ENCODE results near the gene LARP1.
"Not testable (repeated sequence)": the region's sequence is repeated elsewhere in the genome, so short reads cannot be mapped to it uniquely, and the experiment has no call there.

LARP1 gene

DNA sequence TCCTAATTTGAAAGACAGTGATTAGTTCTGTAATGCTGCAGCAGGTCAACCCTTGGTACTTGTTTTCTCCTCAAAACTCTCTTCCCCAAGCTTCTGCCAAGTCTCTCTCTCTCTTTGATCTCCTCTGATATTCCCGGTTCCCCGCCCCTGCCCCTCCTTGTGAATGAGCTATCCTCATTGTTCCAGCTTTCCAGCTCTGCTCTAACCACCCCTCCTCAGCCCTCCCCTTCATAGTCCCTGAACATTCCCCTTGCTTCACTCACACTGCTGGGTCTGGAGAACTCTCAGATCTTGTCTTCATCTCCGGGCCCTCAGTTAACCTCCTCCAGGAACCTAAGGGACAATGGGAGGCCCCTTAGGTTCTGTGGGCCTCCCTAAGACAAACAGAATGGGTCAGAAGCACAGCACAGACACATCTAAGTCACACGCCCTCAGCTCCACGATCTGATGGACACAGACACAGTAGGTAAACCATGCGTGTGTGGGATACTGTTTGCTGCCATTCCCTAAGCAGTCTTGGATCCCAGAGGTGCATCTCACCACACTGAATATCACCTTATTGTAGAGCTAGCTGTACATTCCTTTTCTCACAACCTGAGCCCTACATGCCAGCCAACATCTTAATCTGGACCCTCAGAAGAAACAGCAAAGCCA is 17.4 kb upstream of the LARP1 start:
- no peak for DNase-seq (ENCODE audit: low read depth)
- H3K4me3 ChIP-seq (ENCODE audit: low read depth, low read length) = no peak overlapping the region
- TF ChIP-seq, protein P1, sequence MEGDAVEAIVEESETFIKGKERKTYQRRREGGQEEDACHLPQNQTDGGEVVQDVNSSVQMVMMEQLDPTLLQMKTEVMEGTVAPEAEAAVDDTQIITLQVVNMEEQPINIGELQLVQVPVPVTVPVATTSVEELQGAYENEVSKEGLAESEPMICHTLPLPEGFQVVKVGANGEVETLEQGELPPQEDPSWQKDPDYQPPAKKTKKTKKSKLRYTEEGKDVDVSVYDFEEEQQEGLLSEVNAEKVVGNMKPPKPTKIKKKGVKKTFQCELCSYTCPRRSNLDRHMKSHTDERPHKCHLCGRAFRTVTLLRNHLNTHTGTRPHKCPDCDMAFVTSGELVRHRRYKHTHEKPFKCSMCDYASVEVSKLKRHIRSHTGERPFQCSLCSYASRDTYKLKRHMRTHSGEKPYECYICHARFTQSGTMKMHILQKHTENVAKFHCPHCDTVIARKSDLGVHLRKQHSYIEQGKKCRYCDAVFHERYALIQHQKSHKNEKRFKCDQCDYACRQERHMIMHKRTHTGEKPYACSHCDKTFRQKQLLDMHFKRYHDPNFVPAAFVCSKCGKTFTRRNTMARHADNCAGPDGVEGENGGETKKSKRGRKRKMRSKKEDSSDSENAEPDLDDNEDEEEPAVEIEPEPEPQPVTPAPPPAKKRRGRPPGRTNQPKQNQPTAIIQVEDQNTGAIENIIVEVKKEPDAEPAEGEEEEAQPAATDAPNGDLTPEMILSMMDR (conservative IDR thresholded peaks at IDR 0.05; ENCODE audit: low read depth, low read length) = no peak

DNA sequence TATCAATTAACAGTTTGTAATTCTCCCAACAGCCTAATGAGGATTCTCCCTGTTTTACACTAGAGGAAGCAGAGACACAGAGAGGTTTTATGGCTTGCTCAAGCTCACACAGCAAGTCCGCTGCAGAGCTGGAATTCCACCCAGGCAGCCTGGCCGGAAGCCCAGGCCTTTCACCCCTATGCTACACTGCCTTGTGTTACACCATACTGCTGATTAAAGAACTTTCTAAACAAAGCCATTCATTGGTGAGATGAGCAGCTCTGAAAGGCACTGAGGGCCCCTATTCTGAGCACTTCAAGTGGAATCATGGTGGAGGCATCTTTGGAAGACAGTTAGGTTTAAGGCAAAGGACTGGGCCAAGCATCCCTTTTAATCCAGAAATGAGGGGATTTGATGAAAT is 14.7 kb upstream of the LARP1 start:
- DNase-seq (ENCODE audit: low read depth) = peak; percentile 92
- H3K4me3 ChIP-seq (ENCODE audit: low read depth, low read length) = no peak overlapping the region
- TF ChIP-seq, protein P1 (conservative IDR thresholded peaks at IDR 0.05; ENCODE audit: low read depth, low read length) = no peak

DNA sequence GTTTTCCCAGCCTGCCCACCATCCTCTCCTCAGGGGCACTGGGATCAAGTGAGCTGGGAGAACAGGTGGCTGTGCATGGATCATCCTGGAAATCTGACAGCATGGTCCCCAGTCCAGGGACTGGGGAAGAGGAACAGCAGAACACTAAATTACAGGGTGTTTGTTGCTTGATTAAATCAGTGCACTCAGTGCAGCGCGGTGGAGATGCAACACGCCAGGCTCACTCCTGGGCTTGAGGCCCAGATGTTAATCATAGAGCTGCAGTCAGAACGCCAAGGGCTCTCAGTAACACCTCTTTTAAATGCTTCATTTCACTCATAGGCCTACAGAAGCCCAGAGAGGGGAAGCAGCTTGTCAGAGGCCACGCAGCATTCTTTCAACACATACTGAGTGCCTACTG is 14.2 kb upstream of the LARP1 start:
- TF ChIP-seq, protein P1 (conservative IDR thresholded peaks at IDR 0.05; ENCODE audit: low read depth, low read length) = no peak
- peak; percentile 46 for DNase-seq (ENCODE audit: low read depth)
- H3K4me3 ChIP-seq (ENCODE audit: low read depth, low read length) = no peak overlapping the region

DNA sequence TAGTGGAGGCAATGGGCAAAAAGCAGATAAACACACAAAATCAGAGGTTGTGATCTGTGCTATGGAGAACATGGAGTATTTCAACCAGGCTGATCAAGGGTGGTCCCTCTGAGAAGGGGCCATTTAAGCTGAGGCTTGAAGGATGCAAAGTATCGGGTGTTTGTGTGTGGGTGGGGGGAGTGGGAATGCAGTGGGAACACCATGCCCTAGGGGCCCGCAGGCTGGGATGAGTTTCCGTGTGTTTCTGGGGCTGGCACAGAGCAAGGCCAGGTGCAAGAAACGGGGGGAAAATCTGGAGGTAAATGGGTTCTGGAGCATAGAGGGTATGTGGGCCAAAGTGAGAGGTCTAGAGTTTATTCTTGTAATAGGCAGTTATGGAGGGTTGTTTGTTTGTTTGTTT is 13.8 kb upstream of the LARP1 start:
- H3K4me3 ChIP-seq (ENCODE audit: low read depth, low read length) = no peak overlapping the region
- TF ChIP-seq, protein P1 (conservative IDR thresholded peaks at IDR 0.05; ENCODE audit: low read depth, low read length) = no peak

DNA sequence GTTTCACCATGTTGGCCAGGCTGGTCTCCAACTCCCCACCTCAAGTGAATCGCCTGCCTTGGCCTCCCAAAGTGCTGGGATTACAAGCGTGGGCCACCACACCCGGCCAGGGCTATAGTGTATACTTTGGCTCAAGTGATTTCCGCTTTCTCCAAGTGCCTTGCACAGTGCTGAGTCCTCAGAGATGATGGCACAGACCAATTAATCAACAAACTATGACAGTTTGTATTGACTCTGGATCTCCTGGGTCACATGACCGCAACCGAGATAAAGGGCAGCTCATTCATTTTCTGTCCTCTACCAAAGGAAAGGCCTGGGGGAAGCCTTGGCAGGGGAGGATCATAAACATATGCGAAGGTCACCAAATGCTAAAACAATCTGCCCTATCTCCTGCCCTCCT is 11.4 kb upstream of the LARP1 start:
- DNase-seq (ENCODE audit: low read depth) = no peak
- H3K4me3 ChIP-seq (ENCODE audit: low read depth, low read length) = no peak overlapping the region
- TF ChIP-seq, protein P1 (conservative IDR thresholded peaks at IDR 0.05; ENCODE audit: low read depth, low read length) = no peak

More for the DNA sequence above, 13.8 kb upstream of the LARP1 start:
- no peak for DNase-seq (ENCODE audit: low read depth)

DNA sequence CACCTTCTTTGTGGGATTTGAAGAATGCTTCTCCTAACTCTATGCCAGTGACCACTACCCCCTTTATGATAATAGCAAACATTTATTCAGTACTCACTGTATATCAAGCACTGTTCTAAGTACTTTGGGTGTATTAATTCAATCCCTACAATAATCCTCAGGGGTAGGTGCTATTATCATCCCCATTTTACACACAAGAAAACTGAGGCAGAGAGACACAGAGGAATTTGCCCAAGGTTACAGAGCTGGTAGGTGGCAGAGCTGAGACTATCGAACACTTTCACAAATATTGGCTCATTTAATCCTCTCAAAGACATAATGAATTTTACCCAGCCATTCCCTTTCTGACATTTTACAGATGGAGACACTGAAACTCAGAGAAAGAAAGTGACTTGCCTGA is 9.8 kb upstream of the LARP1 start:
- no peak overlapping the region for H3K4me3 ChIP-seq (ENCODE audit: low read depth, low read length)
- DNase-seq (ENCODE audit: low read depth) = no peak
- TF ChIP-seq, protein P1 (conservative IDR thresholded peaks at IDR 0.05; ENCODE audit: low read depth, low read length) = no peak

DNA sequence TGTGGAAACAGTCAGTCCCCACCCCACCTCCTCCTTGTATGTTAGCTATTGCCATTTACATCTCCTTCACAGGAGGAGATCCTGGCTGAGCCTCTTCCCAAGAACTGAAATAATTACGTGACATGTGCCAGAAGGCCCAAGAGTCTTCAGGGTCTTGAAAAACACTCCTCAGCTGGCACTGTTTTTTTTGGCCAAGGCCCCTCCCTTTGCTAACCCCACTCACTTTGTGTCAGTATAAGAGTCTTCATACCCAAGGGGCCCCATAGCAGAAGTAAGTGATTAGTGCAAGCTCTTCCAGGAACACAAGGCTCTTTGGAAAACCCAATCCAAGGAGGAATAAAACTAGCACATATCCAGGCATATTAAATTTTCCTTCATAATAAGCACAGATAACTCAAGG is 5.7 kb upstream of the LARP1 start:
- TF ChIP-seq, protein P1 (conservative IDR thresholded peaks at IDR 0.05; ENCODE audit: low read depth, low read length) = no peak
- no peak for DNase-seq (ENCODE audit: low read depth)
- no peak overlapping the region for H3K4me3 ChIP-seq (ENCODE audit: low read depth, low read length)

DNA sequence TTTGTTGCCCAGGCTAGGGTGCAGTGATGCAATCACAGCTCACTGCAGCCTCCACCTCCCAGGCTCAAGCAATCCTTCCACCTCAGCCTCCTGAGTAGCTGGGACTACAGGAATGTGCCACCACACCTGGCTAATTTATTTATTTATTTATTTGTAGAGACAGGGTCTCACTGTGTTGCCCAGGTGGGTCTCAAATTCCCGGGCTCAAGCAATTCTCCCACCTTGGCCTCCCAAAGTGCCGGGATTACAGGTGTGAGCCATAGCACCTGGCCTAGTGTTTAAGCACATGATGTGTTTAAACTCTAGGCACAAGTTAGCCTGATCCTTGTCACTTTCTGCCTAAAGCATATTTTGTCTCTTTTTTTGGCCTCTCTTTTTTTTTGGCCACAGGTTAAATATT is 4.5 kb upstream of the LARP1 start:
- not testable (repeated sequence) for DNase-seq (ENCODE audit: low read depth); H3K4me3 ChIP-seq (ENCODE audit: low read depth, low read length)
